SKM-1 (cell line): ENCODE data around the gene FKBP9.

ENCODE experiments used
- DNase-seq: peaks from one replicate; lab custom pipeline; 2025; ENCODE audit not compliant: unreplicated experiment; lab: John Stamatoyannopoulos, UW

The FKBP9 gene

DNA sequence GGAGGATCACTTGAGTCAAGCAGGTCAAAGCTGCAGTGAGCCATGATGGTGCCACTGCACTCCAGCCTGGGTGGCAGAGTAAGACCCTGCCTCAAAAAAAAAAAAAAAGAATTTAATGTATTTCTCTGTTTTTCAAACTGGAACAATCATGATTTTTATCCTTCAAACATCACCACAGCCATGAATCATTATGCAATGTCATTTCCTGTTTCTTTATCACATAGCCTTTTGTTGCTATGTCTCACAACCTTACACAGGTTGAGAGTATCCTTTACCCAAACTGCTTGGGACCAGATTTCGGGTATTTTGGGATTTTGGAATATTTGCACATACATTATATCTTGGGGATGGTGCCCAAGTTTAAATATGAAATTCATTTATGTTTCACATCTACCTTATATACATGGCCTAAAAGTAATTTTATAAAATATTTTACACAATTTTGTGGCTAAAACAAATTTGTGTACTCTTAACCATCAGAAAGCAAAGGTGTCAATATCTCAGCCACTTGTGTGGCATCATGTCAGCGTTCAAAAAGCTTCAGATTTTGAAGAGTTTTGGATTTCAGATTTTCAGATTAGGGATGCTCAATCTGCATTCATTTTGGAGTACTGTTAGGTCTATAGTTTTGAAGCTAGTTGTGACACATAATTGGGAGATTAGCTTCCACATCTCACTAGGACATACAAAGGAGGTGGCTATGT lies 97.2 kb downstream of the FKBP9 start:
- DNase-seq: no peak

DNA sequence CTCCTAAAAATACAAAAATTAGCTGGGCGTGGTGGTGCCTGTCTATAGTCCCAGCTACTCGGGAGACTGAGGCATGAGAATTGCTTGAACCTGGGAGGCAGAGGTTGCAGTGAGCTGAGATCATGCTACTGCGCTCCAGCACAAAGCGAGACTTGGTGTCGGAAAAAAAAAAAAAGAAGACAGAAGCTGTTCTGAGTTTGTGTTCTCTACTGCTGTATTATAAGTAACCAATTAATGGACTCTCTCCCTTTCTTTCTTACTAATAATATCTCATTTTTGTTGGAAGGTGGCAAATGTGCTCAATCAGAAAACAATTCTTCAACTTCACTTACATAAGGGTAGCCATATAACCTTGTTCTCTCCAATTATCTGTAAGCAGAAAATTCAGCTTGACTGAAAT lies 97.9 kb downstream of the FKBP9 start:
- no peak for DNase-seq
